Cerebellar nuclear complex (tissue), 1 donor: ENCODE data around the gene ZBTB49.
"Not testable (repeated sequence)": the region's sequence is repeated elsewhere in the genome, so short reads cannot be mapped to it uniquely, and the experiment has no call there.

ENCODE experiments used
- DNase-seq, 2 experiments: peaks; one replicate each; lab custom pipeline; 2025; lab: John Stamatoyannopoulos, UW

The ZBTB49 gene

GRCh38 chr4:4323705-4324534 is 33.9 kb downstream of the ZBTB49 start:
- no peak for DNase-seq

DNA sequence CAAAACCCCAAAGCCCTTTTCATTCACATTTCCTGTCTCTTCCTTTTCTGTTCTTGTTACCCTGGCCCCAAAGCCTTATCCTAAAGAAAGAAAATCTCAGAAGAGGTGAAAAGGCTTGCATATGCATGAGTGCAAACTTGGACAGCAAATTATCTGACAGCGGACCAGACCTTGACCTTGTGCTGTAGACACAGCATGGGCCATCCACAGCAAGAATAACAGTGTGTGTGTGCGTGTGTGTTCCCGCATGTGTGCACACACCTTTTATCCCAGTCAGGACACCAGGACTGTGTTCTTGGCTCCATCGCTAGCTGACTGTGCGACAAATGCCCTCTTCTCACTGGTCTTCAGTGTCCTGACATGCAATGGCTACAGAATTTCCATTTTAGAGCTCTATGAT is 35.3 kb downstream of the ZBTB49 start:
- DNase-seq = no peak

- no peak for DNase-seq
These were observed 36.1 kb downstream of the ZBTB49 start for GRCh38 chr4:4326166-4326565.

- no peak for DNase-seq
These were observed 37.6 kb downstream of the ZBTB49 start for GRCh38 chr4:4327652-4328121.

DNA sequence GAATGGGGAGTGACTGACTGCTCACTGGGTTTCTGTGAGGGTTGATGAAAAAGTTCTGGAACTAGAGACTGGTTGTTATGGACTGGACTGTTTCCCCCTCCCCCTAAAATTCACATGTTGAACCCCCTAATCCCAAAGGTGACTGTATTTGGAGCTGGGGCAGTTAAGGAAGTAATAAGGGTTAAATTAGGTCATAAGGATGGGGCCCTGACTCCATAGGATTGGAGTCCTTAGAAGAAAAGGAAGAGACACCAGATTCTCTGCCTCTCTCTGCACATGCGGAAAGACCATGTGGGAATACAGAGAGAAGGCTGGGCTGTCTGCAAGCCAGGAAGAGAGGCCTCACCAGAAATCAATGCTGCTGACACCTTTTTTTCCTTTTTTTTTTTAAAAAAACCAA is 38.2 kb downstream of the ZBTB49 start:
- no peak for DNase-seq

DNA sequence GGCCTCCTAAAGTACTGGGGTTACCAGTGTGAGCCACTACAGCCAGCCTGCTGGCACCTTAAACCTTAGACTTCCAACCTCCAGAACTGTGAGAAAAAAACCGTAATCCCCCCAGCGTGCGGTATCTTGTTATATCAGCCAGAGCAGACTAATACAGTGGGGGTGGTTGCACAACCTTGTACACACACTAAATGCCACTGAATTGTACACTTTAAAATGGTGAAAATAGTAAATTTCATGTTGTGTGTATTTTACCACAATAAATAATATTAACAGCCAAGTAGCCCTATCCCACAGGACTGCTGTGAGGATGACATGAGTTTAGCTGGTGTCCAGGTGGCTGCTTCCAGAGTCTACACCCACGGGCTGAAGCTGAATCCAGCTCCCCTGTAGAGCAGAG is 38.8 kb downstream of the ZBTB49 start:
- DNase-seq = no peak

GRCh38 chr4:4329496-4329895 is 39.4 kb downstream of the ZBTB49 start:
- no peak for DNase-seq

- DNase-seq = no peak
These were observed 40.7 kb downstream of the ZBTB49 start for GRCh38 chr4:4330794-4331193.

DNA sequence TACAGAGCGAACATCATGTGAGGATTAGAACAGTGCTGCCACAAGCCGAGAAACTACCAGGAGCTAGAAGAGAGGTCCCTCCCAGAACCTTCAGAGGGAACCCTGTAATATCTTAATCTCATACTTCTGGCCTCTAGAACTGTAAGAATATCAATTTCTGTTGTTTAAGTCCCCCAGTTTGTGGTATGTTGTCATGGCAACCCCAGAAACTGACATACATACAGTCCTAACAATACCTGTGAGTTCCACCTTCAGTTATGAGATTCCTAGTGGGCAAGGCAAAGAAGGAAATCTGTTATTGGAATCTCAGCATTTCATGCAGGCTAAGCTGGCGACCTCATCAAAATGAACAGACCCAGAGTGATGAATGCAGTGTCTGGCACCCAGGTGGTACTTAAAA is 42.5 kb downstream of the ZBTB49 start:
- DNase-seq = no peak

DNA sequence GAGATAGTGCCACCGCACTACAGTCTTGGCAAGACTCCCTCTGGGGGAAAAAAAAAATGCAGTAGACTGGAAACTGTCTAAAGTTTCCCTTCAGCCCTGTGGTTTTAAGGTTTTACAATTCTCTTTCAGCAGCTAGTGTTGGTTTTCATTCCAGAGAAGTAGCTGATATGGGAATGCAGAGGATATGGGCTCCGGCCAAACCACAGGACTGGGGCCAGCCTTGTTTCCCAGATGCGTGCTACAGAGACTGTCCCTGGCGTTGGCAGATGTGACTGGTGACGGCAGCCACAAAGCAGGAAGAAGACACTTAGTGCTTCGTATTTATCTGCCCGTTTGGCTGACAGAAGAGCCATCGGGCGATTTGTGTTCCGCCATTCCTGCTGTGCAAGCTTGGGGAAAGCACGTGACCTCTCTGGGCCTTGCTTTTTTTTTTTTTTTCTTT is 43.2 kb downstream of the ZBTB49 start:
- no peak for DNase-seq

GRCh38 chr4:4334798-4335520 is 44.9 kb downstream of the ZBTB49 start:
- no peak for DNase-seq

GRCh38 chr4:4338210-4339001 is 48.4 kb downstream of the ZBTB49 start:
- DNase-seq = no peak

DNA sequence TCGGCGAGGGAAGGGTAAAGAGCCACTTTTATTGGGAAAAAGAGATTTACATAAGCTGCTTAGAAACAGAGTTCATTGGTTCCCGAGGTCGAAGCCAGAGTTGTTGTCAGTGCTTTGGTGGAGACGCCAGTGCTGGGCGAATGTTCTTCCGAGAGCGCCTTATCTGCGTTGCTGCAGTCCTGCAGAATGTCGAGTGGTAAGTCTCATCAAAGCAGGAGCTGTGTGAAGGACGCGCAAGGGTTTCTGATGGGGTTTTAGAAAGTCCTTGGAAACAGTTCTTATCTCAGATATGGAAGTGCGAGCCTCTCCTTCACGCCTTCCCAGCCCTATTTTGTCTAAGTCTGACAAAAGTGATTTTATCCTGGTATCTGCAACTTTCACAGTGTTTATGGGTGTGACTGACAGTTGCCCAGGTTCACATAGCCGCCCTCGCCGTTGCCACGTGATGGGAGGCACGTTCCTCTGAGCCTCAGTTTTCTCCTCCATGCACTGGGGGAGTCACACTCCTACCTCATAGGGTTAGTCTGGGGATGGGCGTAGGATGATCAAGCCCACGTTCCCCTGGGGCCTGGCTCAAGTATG is 49.5 kb downstream of the ZBTB49 start:
- DNase-seq = no peak

GRCh38 chr4:4341861-4342650 is 52.0 kb downstream of the ZBTB49 start:
- DNase-seq = no peak

- no peak for DNase-seq
These were observed 53.0 kb downstream of the ZBTB49 start for GRCh38 chr4:4343038-4343437.

- DNase-seq = no peak
These were observed 55.0 kb downstream of the ZBTB49 start for GRCh38 chr4:4344915-4345527.

DNA sequence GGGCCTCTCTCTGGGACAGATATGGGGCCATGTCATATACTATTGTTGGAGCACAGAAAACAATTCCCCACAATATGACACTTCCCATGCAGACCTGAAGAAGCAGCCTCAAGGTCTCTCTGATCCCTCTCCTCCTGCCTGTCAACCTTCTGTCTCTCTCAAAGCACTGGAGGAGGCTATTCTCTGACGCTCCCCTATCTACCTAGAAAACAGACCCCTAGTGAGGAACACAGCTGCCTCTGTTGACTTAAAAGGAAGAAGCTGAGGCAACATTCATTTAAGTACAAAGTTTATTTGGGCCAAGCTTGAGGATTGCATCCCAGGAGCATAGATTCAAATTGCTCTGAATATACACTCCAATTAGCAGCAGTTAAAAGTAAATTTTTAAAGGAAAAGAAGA is 57.5 kb downstream of the ZBTB49 start:
- DNase-seq = no peak

- DNase-seq = not testable (repeated sequence)
These were observed 58.5 kb downstream of the ZBTB49 start for GRCh38 chr4:4348585-4348984.

DNA sequence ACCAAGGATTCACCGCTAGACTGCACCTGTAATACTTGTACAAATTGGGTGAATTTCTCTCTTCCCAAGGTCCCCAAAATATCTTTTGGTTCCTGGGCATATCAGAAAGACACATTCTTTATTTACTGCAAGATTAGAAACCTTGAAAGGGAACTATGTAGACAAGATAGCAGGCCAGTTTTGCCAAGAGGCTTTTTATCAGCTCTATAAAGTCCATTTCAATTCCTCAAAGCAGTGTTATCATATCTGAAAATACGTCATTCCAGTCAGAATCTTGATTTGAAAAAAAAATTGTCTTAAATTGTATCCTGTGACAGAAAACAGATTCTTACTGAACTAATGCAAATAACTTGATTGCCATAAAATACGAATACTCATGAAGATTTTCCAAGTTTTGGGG is 59.8 kb downstream of the ZBTB49 start:
- no peak for DNase-seq

DNA sequence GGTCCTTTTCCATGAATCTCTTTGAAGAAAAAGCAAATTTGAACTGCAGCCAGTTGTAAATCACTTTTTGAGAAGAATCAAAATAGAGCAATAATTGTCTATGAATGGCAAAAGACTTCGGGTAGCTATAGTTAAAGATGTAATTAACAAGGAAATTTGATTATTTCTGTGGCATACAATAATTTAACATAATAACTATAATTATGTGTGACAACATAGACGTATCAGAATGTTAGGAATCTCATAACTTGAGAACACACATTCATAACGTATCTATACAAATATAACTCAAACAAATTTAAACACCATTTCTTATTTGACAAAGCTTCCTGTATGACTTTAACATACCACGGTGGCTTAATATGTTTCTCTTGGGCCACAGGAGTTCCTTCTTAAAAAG is 60.9 kb downstream of the ZBTB49 start:
- no peak for DNase-seq

GRCh38 chr4:4355302-4355701 is 65.3 kb downstream of the ZBTB49 start:
- DNase-seq = no peak
